Islet precursor cell (in vitro differentiated cells): ENCODE measurements around the gene CLEC3A.
A peak's percentile ranks its signal among the peaks of the same experiment; 100 is the strongest.

Experiments
- DNase-seq: peaks from one replicate; pipeline ENCODE4 v3.0.0-alpha.2; 2018

CLEC3A gene

GRCh38 chr16:78034530-78034929, 12.2 kb downstream of the CLEC3A start:
- DNase-seq = peak; percentile 80

GRCh38 chr16:78035012-78035411, 12.7 kb downstream of the CLEC3A start:
- DNase-seq = no peak

DNA sequence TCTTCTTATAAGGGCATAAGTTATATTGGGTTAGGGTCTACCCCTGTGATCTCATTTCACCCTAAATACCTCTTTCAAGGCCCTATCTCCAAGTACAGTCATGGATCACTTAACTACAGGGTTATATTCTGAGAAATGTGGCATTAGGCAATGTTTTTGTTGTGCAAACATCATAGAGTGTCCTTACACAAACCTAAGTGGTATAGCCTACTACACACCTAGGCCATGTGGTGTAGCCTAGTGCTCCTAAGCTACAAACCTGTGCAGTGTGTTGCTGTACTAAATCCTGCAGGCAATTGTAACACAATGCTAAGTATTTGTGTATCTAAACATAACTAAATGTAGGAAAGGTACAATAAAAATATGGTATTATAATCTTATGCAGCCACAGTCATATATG, 18.0 kb downstream of the CLEC3A start:
- peak; percentile 5 for DNase-seq

- DNase-seq = peak; percentile 96
These were observed 23.7 kb downstream of the CLEC3A start for GRCh38 chr16:78045865-78046581.

- no peak for DNase-seq
These were observed 26.0 kb downstream of the CLEC3A start for GRCh38 chr16:78048319-78048718.

DNA sequence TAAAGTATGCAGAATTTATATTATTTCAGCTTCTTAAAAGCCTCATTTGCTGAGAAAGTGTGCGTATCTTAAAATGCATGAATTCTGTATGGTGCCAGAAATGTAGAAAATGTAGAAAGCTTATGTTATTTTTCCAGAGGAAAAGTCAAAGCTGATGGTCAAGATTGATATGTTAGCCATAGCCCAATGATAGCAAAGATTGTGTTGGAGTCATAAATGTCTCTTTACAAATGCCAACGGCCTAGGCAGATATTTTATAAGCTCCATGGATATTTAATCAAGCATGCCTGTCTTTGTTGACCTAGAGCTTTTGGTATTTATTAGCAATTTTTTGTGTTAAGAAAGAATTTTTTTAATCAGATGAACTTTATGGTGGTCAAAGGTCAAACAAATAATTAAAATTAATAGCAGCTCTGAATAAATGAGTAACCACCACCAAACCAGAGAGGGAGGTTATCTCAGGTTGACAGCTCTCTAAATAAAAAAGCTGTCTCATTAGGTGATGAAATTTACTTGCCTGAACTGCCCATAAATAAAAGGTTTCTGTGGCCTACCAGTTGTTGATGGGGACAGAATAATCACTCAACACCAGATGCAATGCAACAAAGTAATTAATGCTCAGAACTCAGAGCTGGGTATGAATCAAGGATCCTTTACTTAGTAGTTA, 28.5 kb downstream of the CLEC3A start:
- no peak for DNase-seq

DNA sequence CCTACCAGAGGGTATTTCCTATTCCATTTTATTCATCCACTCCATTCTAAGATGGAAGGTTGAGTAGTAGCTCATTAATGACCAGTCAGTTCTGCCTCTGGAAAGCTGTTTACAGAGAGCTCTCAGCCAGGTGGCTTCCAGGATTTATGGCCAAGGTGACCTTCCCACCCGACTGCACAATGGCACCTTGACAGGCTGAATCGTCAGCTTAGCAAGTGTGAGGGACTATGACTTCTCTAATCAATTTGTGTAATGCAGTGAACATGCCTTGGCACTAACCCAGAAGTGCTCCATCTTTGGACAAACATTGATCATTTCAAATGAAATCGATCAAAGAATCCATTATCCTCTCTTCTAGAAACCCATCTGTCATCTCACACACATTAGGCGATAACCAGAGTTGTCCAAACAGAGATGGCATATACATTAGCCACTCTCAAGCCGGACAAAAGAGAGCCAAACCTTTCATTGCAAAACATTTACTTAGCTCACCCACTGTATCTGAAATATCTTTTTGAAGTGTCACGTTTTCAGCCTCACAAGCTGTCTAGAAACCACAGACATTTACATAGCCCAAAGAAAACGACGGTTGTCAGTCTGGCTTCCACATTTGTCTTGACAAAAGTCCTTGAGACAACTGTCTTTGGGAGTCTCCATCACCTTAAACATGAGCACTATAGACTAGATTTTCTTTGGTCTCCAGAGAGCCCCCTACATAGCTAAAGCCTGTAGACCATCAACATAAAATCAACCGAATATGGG, 35.6 kb downstream of the CLEC3A start:
- DNase-seq = peak; percentile 13

GRCh38 chr16:78059806-78060205, 37.5 kb downstream of the CLEC3A start:
- peak; percentile 49 for DNase-seq

DNA sequence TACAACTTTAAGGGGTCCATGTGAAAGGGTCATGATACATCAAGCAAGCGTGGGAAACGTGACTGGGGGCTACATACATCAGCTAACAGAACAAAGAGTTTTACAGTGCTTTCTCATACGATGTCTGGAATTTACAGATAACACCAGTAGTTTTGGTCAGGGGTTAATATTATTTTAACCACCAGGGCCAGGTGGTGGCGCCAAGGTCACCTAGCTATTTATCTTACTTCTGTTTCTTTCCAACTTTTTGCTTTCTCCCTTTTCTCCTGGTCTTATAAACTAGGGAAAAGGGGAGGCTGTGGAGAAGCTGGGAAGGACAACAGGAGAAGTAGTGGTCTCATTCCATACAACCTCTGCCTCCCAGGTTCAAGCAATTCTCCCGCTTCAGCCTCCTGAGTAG, 37.9 kb downstream of the CLEC3A start:
- DNase-seq = no peak

GRCh38 chr16:78060809-78061208, 38.5 kb downstream of the CLEC3A start:
- no peak for DNase-seq

- peak; percentile 18 for DNase-seq
These were observed 43.0 kb downstream of the CLEC3A start for GRCh38 chr16:78065319-78065718.

- DNase-seq = no peak
These were observed 47.6 kb downstream of the CLEC3A start for GRCh38 chr16:78069913-78070312.

GRCh38 chr16:78072275-78072674, 49.9 kb downstream of the CLEC3A start:
- DNase-seq = no peak

DNA sequence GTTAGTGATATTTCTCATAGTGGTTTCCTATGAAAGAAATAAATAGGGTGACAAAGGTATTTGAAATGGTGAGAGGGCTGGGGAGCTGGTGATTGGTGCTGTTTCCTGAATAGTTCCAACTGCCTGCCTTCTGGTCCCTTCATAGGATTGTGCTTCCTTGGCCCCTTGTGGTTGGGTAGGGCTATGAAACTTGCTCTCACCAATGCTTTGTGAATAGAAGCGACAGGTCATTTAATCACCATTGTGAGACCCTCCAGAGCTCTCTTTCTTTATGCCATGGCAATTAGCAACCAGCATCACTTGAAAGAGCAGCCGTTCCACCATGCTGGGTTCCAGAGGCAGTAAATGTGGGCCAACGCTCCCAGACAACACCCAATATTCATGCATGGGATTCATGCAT, 53.5 kb downstream of the CLEC3A start:
- no peak for DNase-seq

DNA sequence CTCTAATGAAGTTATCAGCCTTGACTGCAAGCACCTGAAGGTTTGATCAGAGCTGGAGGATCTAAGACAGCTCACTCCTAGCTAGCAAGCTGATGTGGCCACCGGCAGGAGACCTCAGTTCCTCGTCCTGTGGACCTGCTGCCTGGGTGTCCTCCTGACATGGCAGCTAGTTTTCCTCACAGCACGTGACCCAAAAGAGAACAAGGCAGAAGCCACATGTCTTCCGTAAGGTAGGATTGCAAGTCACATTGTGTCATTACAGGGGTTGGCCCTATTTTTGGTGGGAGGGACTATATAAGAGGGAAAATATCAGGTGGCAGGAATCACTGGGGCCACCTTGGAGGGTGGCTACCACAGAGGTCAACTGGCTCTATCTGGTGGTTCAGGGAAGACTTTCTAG, 59.0 kb downstream of the CLEC3A start:
- DNase-seq = no peak
